NOMO-1 treated with dmso at 0.1 percent for 144 hours (cell line): ENCODE data around the gene CD99L2.

Experiments used
- DNase-seq: peaks from one replicate; lab custom pipeline; 2025; ENCODE audit not compliant: unreplicated experiment; lab: John Stamatoyannopoulos, UW

The CD99L2 gene

DNA sequence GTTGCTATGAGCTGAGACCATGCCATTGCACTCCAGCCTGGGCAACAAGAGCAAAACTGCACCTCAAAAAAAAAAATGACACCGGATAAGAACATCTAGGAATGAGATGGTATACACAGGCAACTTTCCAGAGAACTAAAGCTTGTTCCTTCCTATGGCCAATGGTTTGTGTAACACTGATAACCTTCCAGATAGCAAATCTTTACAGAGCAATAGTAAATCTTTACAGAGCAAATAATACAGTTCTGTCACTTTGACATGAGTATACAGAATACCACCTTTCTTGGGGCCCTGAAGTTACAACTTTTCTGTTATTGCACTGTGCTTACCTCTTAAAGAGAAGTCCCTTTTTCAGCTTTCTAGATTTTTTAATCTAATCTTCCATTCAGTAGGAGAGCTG lies 91.6 kb downstream of the CD99L2 start:
- DNase-seq: no peak

DNA sequence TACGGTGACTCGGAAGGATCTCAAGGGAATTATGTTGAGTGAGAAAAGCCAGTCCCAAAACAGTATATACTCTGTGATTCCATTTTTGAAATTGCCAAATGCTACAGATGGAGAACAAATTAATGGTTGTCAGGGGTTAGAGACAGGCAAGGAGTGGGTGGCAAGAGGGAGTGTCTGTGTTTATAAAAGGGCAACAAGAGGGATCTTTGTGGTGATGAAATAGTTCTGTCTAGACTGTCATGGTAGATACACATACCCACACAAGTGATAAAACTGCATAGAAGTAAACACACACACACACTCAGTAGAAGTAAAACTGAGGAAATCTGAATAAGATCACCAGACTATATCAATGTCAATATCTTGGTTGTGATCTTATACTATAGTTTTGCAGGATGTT lies 92.7 kb downstream of the CD99L2 start:
- DNase-seq: no peak

DNA sequence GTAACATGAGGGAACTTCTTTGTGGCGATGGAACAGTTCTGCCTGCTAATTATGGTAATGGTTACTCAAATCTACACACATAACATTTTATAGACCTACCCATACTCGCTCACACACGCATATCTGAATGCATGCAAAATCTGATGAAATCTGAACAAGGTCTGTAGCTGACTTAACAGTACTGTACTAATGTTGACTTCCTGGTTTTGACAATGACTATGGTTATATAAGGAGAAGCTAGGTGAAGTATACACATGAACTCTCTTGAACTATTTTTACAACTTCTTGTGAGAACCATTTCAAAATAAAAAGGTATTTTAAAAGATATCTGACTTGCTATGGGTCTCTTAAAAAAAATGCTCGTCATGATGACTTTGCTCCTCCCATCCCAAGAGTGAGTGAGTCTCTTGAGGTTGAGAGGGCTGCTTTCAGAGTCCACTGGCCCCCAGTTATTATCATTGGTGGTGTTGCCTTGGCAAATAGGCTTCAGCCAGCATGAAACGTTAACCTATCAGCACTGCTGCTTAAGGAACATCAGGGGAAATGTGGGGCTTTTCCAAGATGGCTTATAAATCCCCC lies 105.4 kb downstream of the CD99L2 start:
- DNase-seq: no peak

DNA sequence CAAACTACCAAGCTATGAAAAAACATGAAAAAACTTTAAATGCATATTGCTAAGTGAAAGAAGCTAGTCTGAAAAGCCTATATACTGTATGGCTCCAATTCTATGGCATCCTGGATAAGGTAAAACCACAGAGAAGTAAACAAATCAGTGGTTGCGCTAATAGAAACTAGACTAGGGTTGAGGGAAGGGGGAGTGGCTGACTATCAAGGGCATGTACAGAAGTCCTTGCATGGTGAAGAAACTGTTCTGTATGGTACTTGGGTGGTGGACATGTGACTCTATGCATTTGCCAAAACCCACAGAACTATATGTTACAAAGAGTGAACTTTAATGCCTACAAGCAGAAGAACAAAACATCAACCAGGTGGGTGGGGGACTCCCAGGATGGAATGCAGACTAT lies 108.4 kb downstream of the CD99L2 start:
- DNase-seq: no peak

DNA sequence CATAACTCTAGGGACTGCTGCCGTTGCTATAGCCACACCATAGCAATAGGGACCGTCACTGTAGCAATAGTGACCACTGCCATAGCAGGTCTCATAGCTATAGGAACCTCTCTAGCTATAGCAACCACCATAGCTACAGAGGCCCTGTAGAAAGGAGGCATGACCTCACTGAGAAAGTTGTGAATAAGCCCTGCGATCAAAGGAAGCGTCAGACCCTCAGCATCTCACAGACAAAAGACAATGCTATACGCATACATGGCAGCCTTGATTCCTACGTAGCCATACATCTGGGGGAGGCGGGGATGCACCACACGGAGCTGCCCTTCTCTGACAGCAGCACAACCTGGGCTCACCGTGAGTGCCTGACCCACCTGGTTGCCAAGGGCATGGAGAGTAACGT lies 116.8 kb downstream of the CD99L2 start:
- no peak for DNase-seq

DNA sequence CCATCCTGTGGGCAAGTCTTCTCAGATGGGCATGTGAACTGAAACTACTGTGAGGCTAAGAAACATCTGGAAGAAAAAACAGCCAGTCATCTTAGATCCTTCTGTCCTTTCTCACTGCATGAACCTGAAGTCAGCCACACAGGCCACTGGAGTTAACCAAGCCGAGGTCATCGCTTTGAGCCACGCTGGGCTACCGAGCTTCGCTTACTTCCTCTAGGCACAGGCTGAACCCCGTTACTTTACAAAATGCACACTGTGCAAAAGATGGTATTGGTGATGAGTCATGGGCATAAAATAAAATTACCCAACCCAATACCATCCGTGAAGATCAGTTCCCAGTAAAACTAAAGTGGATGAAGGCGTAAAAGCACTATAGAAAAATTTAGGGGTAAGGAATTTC lies 119.1 kb downstream of the CD99L2 start:
- no peak for DNase-seq

DNA sequence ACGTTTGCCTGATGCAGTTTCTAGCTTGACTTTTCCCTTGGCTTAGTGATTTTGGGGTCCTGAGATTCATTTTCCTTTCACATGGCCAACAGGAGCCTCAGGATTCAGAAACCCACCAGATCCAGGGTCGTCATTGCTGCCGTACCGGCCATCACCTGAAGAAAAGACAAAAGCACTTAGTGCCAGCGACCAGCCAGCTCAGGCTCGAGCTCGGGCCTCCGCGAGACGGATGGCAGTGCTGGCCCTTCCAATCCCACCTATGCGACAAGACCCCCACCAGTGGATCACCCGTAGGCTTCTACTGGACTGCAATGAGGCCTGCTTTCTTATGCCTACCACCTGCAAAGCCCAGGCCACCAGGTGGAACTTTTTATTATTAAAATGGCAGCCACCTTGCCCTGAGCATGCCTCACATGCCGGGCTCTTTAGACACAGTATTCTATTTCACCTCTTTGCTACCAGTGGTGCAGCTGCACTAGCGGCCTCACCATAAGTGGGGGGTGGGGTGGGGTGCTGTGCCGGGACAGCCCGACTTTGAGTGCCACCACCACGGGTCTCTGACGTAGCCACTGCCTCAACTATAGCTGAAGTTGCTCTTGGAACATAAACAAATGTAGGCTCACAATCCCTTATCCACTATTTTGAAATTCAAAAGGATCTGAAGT lies 121.0 kb downstream of the CD99L2 start:
- DNase-seq: no peak

DNA sequence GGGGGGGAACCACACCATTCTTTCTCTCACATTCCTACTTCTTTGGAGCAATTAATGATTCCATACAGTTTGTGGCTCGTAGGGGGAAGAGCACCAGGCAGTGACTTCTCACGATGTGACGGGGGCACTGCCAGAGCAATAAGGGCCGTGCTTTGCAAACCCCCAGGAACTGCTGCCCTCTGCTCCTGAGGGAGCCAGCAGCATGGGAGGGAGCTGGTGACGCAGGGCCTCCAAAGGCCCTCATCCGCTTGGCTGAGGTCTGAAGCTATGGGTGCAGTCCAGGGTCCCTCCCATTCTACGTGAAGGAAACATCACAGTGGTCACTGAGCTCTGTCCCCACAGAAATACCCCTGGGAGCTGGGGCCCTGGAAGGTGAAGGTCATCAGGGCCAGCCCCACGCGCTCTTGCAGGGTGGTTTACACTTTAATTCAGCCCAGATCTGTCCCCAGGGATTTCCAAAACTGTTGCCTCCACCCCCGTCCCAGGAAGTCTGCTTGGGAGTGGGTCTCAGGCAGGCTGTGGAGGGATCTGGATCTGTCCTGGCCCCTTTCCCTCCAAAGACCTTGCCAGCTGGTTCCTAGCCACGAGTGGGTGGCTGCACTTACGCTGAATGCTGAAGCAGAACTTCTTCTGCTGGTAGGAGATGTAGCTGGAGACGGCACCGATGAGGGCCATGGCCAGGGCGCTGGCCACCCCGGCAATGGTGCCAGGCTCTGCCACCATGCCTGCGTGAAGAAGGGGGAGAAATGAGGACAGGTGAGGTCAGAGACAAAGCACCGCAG lies 122.7 kb downstream of the CD99L2 start:
- no peak for DNase-seq

DNA sequence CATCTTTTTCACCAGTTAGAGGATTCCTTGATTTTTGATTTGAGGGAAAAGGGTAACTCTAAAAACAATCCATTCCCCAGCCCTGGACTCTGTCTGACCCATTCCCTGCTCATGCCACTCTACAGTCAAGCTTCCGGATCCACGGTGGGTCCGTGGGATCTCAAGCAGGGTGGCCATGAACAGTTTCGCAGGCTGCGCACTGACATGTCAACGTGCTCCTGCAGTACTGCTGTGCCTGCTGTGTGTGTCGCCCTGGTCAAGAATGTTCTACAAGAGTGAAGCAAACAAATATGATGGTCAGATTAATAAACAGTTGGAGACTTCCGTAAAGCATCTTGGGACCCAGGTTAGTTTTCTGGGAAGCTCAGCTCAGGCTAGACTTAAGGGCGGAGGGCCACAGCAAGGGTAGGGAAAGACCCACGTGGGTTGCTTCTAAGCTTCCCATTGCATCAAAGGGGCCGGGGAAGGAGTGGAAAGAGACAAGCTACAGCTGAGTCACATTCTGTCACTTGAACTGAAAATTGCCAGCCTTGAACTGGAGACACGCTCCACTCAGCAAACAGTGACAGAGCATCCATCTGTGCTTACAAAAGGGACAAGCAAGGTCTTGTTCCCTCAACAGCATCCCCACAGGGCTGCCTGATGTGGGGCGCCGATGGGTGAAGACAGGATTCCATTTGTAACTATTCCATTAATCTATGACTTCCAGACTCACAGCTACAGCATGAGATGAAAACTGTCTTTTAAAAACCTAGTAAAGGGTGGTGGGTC lies 123.5 kb downstream of the CD99L2 start:
- no peak for DNase-seq

DNA sequence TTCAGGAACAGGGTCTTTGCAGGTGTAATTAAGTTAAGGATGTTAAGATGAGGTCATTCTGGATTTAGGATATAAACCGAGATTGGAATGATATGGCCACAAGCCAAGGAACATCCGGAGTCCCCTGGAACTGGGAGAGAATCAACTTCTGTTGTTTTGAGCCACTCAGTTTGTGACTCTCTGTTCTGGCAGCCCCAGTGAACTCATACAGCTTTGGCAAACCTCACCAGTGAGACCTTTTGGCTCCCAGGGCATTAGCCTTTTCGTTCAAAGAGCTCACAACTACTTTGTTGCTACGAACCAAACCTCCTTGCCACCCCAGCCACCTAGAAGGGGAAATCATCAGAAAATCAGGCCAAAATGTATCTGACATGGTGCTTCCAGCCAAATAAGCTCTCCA lies 124.8 kb downstream of the CD99L2 start:
- DNase-seq: no peak

DNA sequence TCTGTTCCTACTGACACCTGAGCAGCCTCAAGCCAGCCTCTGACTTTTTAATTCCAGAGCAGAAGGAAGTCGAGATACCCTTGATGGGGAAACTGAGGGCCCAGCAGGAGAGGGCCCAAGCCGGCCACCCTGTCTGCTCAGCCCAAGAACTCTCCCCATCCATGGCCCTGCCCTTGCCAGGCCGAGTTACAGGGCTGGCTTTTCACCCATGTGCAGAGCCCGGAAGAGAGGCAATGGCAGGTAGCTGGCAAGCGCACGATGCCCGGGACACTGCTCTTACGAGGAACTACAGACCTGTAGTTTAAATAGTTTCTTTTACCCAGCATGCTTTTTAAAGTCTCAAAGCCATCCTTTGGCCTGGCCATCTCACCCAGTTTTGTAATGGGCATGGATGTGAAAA lies 125.4 kb downstream of the CD99L2 start:
- no peak for DNase-seq

DNA sequence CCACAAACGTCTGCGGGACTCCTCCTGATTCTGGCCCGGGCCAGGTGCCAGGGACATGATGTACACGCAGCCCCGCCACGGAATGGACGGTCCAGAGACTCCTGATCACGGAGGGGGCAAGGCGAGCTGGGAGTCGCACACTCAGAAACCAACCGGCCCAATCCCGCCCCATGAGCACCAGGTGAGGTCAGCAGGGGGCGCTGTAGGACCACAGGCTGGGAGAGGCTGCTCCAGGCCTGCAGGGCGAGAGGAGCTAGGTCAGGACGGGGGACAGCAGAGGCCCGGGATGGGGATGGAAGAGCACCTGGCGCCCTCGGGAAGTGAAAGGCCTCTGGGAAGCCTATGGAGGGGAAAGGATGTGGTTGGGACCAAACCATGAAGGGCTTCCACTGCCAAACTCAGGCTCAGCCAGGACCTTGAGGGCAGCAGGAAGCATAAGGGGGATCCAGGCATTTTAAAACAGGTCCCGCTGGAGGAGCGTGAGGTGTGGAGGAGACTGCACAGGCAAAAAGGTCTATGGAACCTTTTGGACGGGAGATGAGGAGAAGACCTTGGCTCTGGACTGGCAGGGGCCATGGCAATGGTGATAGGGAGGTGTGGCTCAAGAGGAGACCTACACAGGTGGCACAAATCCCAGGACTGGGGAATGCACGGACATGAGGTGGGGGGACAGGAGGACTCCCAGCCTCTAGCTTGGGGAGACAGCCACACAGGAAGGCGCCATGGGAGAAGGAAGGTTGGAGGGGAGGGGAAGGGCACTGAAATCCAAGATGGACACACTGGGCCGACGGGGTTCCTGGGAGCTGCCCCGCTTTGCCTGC lies 126.1 kb downstream of the CD99L2 start:
- peak; percentile 7 for DNase-seq

DNA sequence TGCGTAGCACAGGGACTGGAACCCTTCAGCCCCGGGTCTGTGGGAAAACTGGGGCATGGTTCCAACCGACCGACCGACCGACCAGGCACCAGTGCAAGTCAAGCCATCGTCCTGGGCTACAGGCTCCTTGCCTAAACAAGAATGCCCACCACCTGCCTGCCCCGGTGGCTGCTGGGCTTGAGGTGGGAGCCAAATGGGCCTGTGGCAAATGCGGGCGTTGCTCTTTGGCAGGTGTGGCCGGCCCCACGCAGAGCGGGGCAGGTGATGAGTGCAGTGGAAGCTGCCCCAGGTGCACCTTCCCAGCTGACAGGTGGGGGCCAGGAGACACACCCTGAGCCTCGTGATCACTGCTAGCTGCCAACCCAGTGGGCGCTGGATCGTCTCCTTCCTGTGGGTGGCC lies 127.4 kb downstream of the CD99L2 start:
- DNase-seq: no peak

DNA sequence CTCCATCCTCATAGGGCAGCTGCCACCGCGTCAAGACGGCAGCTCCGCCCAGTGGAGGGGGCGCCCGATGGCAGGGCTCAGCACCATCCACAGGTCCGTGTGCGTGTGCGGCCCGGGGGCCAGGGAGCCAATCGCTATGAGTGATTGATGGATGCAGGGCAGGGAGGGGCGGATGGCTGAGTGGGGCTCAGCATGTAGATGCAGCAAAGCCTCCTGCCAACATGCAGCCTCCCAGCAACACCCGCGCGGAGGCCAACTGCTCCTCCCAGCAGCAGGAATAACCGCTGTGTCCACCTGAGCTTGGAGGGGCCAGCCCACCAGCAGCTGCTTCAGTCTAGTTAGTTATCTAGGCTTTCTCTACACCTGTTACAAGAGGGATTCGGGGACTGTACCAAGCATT lies 127.8 kb downstream of the CD99L2 start:
- no peak for DNase-seq

DNA sequence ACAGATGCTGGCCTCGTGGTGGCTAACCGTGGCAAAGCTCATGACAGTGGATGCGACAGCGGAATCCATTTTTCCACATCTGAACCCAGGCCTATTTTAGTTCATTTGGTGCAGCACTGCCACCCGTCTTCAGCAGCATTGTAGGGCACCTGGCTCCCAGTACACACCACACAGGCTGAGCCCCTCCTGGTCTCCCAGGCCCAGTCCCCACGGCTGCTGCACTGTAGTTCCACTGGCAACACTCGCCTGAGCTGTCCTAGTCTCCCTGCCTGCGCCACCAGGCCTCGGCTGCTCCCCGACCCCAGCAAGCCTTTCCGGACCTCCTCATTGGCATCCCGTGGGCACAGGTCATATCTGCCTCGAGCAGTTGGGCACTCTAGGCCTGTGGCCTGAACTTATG lies 129.1 kb downstream of the CD99L2 start:
- DNase-seq: no peak

DNA sequence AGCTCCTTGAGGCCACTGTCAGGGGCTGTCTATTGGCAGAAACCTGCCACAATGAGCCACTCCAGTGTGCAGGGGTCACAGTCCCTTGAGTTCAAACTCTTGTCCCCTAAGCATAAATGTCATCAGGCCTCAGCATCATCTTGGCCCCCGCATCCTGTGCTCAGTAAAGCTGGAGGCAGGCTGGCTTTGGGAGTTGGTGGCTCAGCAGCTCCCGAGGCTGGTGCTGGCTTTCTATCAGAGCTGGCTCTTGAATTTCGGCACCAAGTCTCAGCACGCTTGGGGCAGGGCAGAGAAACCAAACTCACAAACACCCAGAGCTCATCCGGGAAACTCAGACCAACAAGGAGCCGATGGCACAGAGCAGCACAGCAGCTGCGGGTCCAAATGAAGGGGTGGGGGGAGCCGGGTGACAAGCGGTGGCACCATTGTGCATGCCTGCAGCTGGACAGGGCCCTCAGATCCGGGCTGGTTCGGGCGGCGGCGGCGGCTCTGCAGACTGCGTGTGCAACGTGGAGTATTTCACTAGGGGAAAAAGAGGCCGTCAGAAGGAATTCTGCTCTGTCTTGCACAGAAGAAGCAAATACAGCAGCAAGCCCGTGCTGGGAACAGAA lies 129.8 kb downstream of the CD99L2 start:
- DNase-seq: no peak

DNA sequence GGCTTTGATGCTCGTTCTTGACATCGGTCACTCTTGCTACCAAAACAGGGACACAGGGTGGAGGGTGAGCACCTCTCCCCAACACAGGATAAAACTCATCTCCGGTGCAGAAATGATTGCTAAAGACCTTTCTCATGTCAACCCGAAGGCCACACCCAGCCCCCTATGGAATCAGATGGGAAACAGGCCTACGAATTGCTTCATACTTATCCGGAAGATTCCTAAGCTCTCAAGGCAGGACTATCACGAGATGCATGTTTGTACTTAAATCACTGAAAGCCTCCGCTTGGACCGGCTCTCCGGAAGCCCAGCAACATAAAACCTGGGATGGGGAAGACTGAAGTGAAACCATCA lies 130.4 kb downstream of the CD99L2 start:
- no peak for DNase-seq

DNA sequence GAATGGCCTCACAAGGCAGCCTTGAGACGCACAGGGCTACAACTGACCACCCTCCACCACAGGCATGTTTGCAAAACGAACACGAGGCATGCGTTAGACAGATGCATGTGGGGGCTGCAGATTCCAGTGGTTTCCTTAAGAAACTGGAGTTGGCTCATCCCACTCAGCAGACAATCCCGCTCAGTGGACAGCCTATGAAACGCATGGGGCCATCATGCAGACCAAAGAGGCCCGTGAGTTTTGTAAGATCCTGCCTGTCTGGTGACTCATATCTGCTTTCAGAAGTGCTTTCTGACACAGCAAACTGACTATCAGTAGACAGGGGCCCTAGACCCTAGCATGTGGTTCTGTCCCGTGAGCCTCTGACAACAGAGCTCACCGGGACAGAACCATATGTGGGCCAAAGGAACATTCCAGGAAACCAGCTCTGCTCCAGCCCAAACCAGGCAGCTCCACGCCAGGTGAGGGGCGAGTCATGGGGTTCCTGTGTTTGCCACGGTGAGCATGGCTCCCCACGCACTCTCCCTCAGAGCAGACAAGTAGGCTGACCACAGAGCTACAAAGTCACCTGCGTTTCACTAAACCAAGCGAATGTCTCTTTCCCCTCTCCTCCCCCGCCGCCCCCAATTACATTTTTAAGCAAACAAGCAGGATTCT lies 130.9 kb downstream of the CD99L2 start:
- DNase-seq: peak; percentile 56

DNA sequence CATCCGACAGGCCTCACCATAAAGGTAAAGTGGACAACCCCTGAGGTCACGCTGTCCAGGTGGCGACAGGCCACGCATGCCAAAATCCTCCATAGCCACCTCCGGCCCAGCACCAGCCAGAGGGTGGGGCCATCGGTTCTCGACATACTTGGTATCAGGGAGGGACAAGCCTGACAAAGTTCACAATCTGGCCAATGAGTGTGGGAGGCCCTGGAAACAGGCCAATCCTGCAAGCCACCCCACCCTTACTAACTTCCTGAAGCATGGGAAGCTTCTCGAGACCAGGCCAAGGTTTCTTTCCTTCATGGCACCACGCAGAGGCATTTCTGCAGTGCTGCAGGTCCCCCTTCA lies 131.4 kb downstream of the CD99L2 start:
- no peak for DNase-seq

DNA sequence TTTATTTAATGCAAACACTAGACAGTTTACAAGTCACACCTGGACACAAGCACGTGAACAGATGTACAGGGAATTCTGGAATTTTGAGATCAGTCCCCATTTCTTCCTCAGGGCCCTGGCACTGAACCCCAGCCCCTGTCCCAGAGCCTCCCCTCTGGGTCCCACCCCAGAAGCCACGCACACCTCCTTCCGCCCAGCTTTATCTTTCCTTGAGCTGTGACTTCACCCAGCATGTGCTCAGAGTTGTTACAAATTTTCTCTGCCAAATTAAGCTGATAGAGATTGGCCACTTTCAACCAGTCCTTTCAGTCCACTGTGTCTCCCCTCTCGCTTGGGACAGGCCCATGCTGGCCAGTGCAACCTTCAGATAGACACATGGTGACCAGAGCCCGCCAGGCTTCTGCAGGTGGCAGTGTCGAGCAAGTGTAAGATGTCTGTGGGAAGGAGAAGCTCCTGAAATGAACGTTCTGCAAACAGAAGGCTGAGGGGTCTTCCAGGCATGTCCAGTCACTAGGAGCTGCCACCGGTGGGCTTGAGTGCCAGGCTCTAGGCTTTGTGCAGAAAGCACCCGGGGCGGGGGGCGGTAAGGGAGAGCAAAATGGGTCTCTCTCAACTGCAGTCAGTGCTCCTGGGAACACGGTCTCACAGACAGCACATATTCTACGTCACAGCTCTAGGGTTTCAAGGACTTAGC lies 132.0 kb downstream of the CD99L2 start:
- no peak for DNase-seq
